ENCODE results near the gene HARS1. TPM values are rescaled to one million over a fixed set of nuclear protein-coding genes. Genes with fewer than 3 reads are reported as not detected.

The HARS1 gene
- total RNA-seq, 1 experiment from 2014 or later = 55.6 TPM

- no peak for TF ChIP-seq ATF6 (CRISPR knock-in tag; IDR thresholded peaks at IDR 0.05)
- TF ChIP-seq, protein P1, sequence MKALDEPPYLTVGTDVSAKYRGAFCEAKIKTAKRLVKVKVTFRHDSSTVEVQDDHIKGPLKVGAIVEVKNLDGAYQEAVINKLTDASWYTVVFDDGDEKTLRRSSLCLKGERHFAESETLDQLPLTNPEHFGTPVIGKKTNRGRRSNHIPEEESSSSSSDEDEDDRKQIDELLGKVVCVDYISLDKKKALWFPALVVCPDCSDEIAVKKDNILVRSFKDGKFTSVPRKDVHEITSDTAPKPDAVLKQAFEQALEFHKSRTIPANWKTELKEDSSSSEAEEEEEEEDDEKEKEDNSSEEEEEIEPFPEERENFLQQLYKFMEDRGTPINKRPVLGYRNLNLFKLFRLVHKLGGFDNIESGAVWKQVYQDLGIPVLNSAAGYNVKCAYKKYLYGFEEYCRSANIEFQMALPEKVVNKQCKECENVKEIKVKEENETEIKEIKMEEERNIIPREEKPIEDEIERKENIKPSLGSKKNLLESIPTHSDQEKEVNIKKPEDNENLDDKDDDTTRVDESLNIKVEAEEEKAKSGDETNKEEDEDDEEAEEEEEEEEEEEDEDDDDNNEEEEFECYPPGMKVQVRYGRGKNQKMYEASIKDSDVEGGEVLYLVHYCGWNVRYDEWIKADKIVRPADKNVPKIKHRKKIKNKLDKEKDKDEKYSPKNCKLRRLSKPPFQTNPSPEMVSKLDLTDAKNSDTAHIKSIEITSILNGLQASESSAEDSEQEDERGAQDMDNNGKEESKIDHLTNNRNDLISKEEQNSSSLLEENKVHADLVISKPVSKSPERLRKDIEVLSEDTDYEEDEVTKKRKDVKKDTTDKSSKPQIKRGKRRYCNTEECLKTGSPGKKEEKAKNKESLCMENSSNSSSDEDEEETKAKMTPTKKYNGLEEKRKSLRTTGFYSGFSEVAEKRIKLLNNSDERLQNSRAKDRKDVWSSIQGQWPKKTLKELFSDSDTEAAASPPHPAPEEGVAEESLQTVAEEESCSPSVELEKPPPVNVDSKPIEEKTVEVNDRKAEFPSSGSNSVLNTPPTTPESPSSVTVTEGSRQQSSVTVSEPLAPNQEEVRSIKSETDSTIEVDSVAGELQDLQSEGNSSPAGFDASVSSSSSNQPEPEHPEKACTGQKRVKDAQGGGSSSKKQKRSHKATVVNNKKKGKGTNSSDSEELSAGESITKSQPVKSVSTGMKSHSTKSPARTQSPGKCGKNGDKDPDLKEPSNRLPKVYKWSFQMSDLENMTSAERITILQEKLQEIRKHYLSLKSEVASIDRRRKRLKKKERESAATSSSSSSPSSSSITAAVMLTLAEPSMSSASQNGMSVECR (CRISPR knock-in tag; IDR thresholded peaks at IDR 0.05; ENCODE audit: borderline replicate concordance) = peak; percentile 61; the same call in 1 of the 2 replicates
- no peak for TF ChIP-seq OVOL2 (CRISPR knock-in tag; IDR thresholded peaks at IDR 0.05; ENCODE audit: borderline replicate concordance)
- TF ChIP-seq, protein P2, sequence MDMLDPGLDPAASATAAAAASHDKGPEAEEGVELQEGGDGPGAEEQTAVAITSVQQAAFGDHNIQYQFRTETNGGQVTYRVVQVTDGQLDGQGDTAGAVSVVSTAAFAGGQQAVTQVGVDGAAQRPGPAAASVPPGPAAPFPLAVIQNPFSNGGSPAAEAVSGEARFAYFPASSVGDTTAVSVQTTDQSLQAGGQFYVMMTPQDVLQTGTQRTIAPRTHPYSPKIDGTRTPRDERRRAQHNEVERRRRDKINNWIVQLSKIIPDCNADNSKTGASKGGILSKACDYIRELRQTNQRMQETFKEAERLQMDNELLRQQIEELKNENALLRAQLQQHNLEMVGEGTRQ (CRISPR knock-in tag; IDR thresholded peaks at IDR 0.05) = no peak
- no peak for TF ChIP-seq PRDM15 (CRISPR knock-in tag; IDR thresholded peaks at IDR 0.05)
- TF ChIP-seq, protein P3, sequence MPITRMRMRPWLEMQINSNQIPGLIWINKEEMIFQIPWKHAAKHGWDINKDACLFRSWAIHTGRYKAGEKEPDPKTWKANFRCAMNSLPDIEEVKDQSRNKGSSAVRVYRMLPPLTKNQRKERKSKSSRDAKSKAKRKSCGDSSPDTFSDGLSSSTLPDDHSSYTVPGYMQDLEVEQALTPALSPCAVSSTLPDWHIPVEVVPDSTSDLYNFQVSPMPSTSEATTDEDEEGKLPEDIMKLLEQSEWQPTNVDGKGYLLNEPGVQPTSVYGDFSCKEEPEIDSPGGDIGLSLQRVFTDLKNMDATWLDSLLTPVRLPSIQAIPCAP (CRISPR knock-in tag; IDR thresholded peaks at IDR 0.05) = no peak
- no peak for TF ChIP-seq RELA (CRISPR knock-in tag; IDR thresholded peaks at IDR 0.05; ENCODE audit: borderline replicate concordance)
- TF ChIP-seq ZNF121 (CRISPR knock-in tag; IDR thresholded peaks at IDR 0.05) = no peak
- TF ChIP-seq ETV6 (CRISPR knock-in tag; IDR thresholded peaks at IDR 0.05) = peak; percentile 83
- TF ChIP-seq GABPB1 (CRISPR knock-in tag; IDR thresholded peaks at IDR 0.05) = no peak; the same call in 1 of the 2 replicates
- no peak for TF ChIP-seq TCF7 (CRISPR knock-in tag; IDR thresholded peaks at IDR 0.05; ENCODE audit: low read depth)
- TF ChIP-seq, protein P4, sequence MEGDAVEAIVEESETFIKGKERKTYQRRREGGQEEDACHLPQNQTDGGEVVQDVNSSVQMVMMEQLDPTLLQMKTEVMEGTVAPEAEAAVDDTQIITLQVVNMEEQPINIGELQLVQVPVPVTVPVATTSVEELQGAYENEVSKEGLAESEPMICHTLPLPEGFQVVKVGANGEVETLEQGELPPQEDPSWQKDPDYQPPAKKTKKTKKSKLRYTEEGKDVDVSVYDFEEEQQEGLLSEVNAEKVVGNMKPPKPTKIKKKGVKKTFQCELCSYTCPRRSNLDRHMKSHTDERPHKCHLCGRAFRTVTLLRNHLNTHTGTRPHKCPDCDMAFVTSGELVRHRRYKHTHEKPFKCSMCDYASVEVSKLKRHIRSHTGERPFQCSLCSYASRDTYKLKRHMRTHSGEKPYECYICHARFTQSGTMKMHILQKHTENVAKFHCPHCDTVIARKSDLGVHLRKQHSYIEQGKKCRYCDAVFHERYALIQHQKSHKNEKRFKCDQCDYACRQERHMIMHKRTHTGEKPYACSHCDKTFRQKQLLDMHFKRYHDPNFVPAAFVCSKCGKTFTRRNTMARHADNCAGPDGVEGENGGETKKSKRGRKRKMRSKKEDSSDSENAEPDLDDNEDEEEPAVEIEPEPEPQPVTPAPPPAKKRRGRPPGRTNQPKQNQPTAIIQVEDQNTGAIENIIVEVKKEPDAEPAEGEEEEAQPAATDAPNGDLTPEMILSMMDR (IDR thresholded peaks at IDR 0.05) = no peak
- TF ChIP-seq FOXK1 (CRISPR knock-in tag; IDR thresholded peaks at IDR 0.05) = peak; percentile 77
- no peak for TF ChIP-seq TEAD1 (CRISPR knock-in tag; IDR thresholded peaks at IDR 0.05)
- TF ChIP-seq JUN (CRISPR knock-in tag; IDR thresholded peaks at IDR 0.05) = peak; percentile 73; the same call in 1 of the 2 replicates
- TF ChIP-seq ATF3 (CRISPR knock-in tag; conservative IDR thresholded peaks at IDR 0.05) = no peak
- TF ChIP-seq ZNF671 (CRISPR knock-in tag; IDR thresholded peaks at IDR 0.05) = no peak
- no peak for TF ChIP-seq ZNF263 (CRISPR knock-in tag; IDR thresholded peaks at IDR 0.05; ENCODE audit: low read depth)
- TF ChIP-seq TP53 (CRISPR knock-in tag; IDR thresholded peaks at IDR 0.05) = 0 out of 2 replicates have a peak, but pooled peaks have one; percentile 88
- no peak for TF ChIP-seq ZNF416 (CRISPR knock-in tag; IDR thresholded peaks at IDR 0.05)
- no peak for TF ChIP-seq AR (CRISPR knock-in tag; IDR thresholded peaks at IDR 0.05)
These were observed 51.8 kb downstream of the HARS1 start, which contains the start of gene TMCO6 (continued) for GRCh38 chr5:140639148-140639981.
